ENCODE results near the gene SH2D5. TPM values are rescaled to one million over a fixed set of nuclear protein-coding genes. Genes with fewer than 3 reads are reported as not detected.
"Not testable (repeated sequence)": the region's sequence is repeated elsewhere in the genome, so short reads cannot be mapped to it uniquely, and the experiment has no call there.

SH2D5 gene
- total RNA-seq, 1 experiment from 2014 or later, result 1.1 TPM

DNA sequence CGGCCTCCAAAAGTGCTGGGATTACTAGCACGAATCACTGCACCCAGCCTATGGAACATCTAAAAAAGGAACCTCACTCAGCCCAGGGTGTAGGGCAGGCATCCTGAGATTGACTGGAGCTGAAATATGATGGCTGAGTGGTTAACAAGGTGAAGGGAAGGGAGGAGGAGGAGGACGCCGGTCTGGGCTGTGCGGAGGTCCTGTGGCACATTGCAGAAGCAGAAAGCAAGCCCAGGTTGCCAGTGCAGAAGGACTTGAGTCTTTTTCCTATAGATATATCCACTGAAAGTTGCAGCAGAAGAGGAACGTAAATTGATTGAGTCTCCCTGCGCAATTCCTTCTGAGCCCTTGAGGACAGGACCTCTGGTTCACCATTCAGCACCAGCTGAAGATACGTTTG is 13.2 kb downstream of the SH2D5 start:
- Histone ChIP-seq H3K4me1 (ENCODE audit: insufficient read depth, low read length, poor library complexity, severe bottlenecking) (no peaks in the 10 kb centered on the region), H3K4me3 (ENCODE audit: low read depth, low read length, poor library complexity, severe bottlenecking) (no peak overlapping the region), H3K27me3 (replicated peaks; ENCODE audit: insufficient read depth, low read depth, low read length, poor library complexity) (no peaks in the 10 kb centered on the region), H3K9me3 (ENCODE audit: low read depth, low read length, poor library complexity, severe bottlenecking) (no peaks in the 10 kb centered on the region), H3K36me3 (ENCODE audit: insufficient read depth, low read length, poor library complexity, severe bottlenecking) (no peaks in the 10 kb centered on the region), H3K27ac (ENCODE audit: low read depth, low read length, poor library complexity, severe bottlenecking) (no peak overlapping the region)
- DNase-seq (ENCODE audit: low spot score), result no peak
- intact Hi-C loops (cut with micrococcal nuclease; ENCODE audit: unreplicated experiment), result no loop called here
- no peak for TF ChIP-seq EZH2 (IDR thresholded peaks at IDR 0.05; ENCODE audit: borderline replicate concordance, low read depth, low read length, poor library complexity, severe bottlenecking)
- TF ChIP-seq, protein P1, sequence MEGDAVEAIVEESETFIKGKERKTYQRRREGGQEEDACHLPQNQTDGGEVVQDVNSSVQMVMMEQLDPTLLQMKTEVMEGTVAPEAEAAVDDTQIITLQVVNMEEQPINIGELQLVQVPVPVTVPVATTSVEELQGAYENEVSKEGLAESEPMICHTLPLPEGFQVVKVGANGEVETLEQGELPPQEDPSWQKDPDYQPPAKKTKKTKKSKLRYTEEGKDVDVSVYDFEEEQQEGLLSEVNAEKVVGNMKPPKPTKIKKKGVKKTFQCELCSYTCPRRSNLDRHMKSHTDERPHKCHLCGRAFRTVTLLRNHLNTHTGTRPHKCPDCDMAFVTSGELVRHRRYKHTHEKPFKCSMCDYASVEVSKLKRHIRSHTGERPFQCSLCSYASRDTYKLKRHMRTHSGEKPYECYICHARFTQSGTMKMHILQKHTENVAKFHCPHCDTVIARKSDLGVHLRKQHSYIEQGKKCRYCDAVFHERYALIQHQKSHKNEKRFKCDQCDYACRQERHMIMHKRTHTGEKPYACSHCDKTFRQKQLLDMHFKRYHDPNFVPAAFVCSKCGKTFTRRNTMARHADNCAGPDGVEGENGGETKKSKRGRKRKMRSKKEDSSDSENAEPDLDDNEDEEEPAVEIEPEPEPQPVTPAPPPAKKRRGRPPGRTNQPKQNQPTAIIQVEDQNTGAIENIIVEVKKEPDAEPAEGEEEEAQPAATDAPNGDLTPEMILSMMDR (conservative IDR thresholded peaks at IDR 0.05; ENCODE audit: low read depth, low read length), result no peak
- POLR2A ChIA-PET (ENCODE audit: low non-redundant PET), result no interaction called here
- CTCF ChIA-PET, result no interaction called here
- BruUV-seq (replicated peaks), result no TSS peak

DNA sequence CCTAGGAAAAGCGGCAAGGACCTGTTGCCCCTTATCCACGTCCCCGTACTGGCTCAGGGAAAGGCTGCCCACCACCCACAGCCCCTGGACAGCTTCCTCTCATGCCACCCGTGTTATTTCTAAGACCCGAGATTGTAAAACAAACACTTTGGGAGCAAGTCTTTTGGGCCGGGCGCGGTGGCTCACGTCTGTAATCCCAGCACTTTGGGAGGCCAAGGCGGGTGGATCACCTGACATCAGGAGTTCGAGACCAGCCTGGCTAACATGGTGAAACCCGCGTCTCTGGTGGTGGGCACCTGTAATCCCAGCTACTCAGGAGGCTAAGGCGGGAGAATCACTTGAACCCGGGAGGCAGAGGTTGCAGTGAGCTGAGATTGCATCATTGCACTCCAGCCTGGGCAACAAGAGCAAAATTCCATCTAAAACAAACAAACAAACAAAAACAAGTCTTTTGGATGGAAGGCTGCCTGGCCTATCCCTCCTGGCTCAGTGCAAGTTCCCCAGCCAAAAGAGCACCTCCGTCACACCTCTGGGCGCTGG is 14.1 kb downstream of the SH2D5 start:
- DNase-seq (ENCODE audit: low spot score); BruUV-seq (replicated peaks); H3K4me1 ChIP-seq (ENCODE audit: insufficient read depth, low read length, poor library complexity, severe bottlenecking); H3K27me3 ChIP-seq (replicated peaks; ENCODE audit: insufficient read depth, low read depth, low read length, poor library complexity); intact Hi-C loops (cut with micrococcal nuclease; ENCODE audit: unreplicated experiment); H3K9me3 ChIP-seq (ENCODE audit: low read depth, low read length, poor library complexity, severe bottlenecking); H3K36me3 ChIP-seq (ENCODE audit: insufficient read depth, low read length, poor library complexity, severe bottlenecking); H3K27ac ChIP-seq (ENCODE audit: low read depth, low read length, poor library complexity, severe bottlenecking): not testable (repeated sequence)
- H3K4me3 ChIP-seq (ENCODE audit: low read depth, low read length, poor library complexity, severe bottlenecking), result peak overlapping the region; percentile 50
- ChIA-PET POLR2A (ENCODE audit: low non-redundant PET) (interaction anchor here (0.6 to 0.7 kb wide), 2 partner anchors 22 to 104 kb away, joined by 3 to 4 read pairs; no protein-coding TSS in a partner anchor), CTCF (interaction anchor here (1.2 kb wide), 1 partner anchor 21 kb away, joined by 4 read pairs; no protein-coding TSS in a partner anchor)

GRCh38 chr1:20717452-20718342 is 14.8 kb downstream of the SH2D5 start, which contains the start of gene KIF17:
Gene KIF17, minus strand, starts transcription at chr1:20718007. Its CDS starts 301 bp downstream, at chr1:20717706.
- no peaks in the 10 kb centered on the region for H3K9me3 ChIP-seq (ENCODE audit: low read depth, low read length, poor library complexity, severe bottlenecking)
- TF ChIP-seq, protein P1 (conservative IDR thresholded peaks at IDR 0.05; ENCODE audit: low read depth, low read length), result no peak
- TF ChIP-seq EZH2 (IDR thresholded peaks at IDR 0.05; ENCODE audit: borderline replicate concordance, low read depth, low read length, poor library complexity, severe bottlenecking), result no peak
- peak within 1 kb of the TSS; percentile 50 for H3K4me3 ChIP-seq (ENCODE audit: low read depth, low read length, poor library complexity, severe bottlenecking)
- DNase-seq (ENCODE audit: low spot score), result peak; percentile 80
- intact Hi-C loops (cut with micrococcal nuclease; ENCODE audit: unreplicated experiment), result no loop called here
- no peaks in the 10 kb centered on the region for H3K4me1 ChIP-seq (ENCODE audit: insufficient read depth, low read length, poor library complexity, severe bottlenecking)
- no TSS peak for BruUV-seq (replicated peaks)
- ChIA-PET POLR2A (ENCODE audit: low non-redundant PET) (interaction anchor here (0.6 to 0.7 kb wide), 2 partner anchors 21 to 104 kb away, joined by 3 to 4 read pairs; no protein-coding TSS in a partner anchor), CTCF (interaction anchor here (1.2 kb wide), 1 partner anchor 21 kb away, joined by 4 read pairs; no protein-coding TSS in a partner anchor)
- H3K27ac ChIP-seq (ENCODE audit: low read depth, low read length, poor library complexity, severe bottlenecking), result no peak within 1 kb of the TSS
- no peaks in the 10 kb centered on the region for H3K27me3 ChIP-seq (replicated peaks; ENCODE audit: insufficient read depth, low read depth, low read length, poor library complexity)
- H3K36me3 ChIP-seq (ENCODE audit: insufficient read depth, low read length, poor library complexity, severe bottlenecking), result no peaks in the 10 kb centered on the region

All from A673 (cell line).